ENCODE results near the gene SIRT7. TPM values are rescaled to one million over a fixed set of nuclear protein-coding genes. Genes with fewer than 3 reads are reported as not detected.
A peak's percentile ranks its signal among the peaks of the same experiment; 100 is the strongest.

SIRT7 gene
- total RNA-seq, 6 donors from 2014 or later, result 35.7 to 87.0 (median 39.7) TPM

- DNase-seq (peak in 1 of 2 donors; percentile 54), ATAC-seq (ENCODE audit: low FRiP score in 2 of 2) (no peak)
- Histone ChIP-seq H3K36me3 (peaks cover 10 to 51% (median 45%) of the 10 kb centered on the region in 4 donors), H3K27me3 (no peaks in the 10 kb centered on the region), H3K9me3 (no peaks in the 10 kb centered on the region), H3K27ac (peak overlapping the region in 1 of 4 donors; percentile 68), H3K4me3 (no peak overlapping the region), H3K4me1 (peaks cover 16 to 46% (median 30%) of the 10 kb centered on the region in 4 donors)
- no peak for TF ChIP-seq EP300 (IDR thresholded peaks at IDR 0.05)
- TF ChIP-seq POLR2AphosphoS5 (IDR thresholded peaks at IDR 0.05), result no peak
- TF ChIP-seq, protein P1, sequence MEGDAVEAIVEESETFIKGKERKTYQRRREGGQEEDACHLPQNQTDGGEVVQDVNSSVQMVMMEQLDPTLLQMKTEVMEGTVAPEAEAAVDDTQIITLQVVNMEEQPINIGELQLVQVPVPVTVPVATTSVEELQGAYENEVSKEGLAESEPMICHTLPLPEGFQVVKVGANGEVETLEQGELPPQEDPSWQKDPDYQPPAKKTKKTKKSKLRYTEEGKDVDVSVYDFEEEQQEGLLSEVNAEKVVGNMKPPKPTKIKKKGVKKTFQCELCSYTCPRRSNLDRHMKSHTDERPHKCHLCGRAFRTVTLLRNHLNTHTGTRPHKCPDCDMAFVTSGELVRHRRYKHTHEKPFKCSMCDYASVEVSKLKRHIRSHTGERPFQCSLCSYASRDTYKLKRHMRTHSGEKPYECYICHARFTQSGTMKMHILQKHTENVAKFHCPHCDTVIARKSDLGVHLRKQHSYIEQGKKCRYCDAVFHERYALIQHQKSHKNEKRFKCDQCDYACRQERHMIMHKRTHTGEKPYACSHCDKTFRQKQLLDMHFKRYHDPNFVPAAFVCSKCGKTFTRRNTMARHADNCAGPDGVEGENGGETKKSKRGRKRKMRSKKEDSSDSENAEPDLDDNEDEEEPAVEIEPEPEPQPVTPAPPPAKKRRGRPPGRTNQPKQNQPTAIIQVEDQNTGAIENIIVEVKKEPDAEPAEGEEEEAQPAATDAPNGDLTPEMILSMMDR (IDR thresholded peaks at IDR 0.05), result no peak
- TF ChIP-seq POLR2A (IDR thresholded peaks at IDR 0.05), result no peak
- WGBS, 2 donors, result 88 to 89% methylated on average over 25 to 32 of the region's 32 CpGs
Measured at GRCh38 chr17:81912441-81913309, 5.3 kb downstream of the SIRT7 start.

- no peaks in the 10 kb centered on the region for H3K27me3 ChIP-seq
- 78 to 85% methylated on average over 17 to 19 of the region's 19 CpGs for WGBS, 2 donors
- no peaks in the 10 kb centered on the region for H3K9me3 ChIP-seq
- peaks cover 10 to 58% (median 52%) of the 10 kb centered on the region in 4 donors for H3K36me3 ChIP-seq
- DNase-seq, result no peak
- ATAC-seq (ENCODE audit: low FRiP score in 2 of 2), result no peak
- peaks cover 12 to 39% (median 25%) of the 10 kb centered on the region in 4 donors for H3K4me1 ChIP-seq
- TF ChIP-seq POLR2A (IDR thresholded peaks at IDR 0.05), result no peak
- TF ChIP-seq, protein P1 (IDR thresholded peaks at IDR 0.05), result no peak
- no peak for TF ChIP-seq EP300 (IDR thresholded peaks at IDR 0.05)
- no peak for TF ChIP-seq POLR2AphosphoS5 (IDR thresholded peaks at IDR 0.05)
- H3K4me3 ChIP-seq, result peak overlapping the region in 3 of 4 donors; percentile 33 to 98 (median 89)
- H3K27ac ChIP-seq, result peak overlapping the region; percentile 2 to 68 (median 56)
Measured at GRCh38 chr17:81911969-81912368, 6.0 kb downstream of the SIRT7 start.

DNA sequence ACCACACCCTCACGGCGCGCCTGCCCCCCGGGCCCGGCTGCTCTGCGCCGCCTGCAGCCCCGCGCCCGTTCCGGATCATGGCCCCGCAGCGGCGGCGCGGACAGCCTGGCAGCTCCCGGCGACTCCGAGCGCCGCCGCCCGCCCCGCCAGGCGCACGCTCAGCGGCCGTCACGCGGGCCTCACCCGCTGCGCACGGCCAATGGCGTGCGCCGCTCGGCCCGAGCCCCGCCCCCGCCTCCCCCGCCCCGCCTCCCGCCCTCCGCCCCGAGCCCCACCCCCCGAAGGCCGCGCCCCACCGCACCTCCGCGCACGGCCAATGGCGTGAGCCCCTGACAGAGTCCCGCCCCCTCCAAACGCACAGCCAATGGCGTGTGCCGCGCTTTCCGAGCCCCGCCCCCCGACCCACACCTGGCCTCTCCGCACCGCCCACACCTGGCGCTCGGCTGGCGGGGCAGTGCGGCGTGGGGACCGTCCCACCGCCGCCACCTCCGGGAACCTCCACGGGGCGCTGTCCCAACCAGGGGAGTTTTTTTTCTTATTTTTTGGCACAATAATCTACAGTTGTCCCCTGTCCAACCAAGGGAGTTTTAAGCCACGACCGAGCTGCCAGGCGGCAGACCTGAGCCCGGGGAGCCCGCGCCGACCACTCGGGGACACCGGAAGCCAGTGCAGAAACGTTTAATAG lies 6.6 kb downstream of the SIRT7 start, which contains the start of gene PCYT2:
PCYT2 (minus strand) TSS at position 123 of the 685 bp plus-strand sequence; CDS start at position 79, 44 bp downstream.
- WGBS, 2 donors, result 10 to 39% methylated on average over 4 to 32 of the region's 84 CpGs
- TF ChIP-seq EP300 (IDR thresholded peaks at IDR 0.05), result no peak
- no peak for TF ChIP-seq POLR2AphosphoS5 (IDR thresholded peaks at IDR 0.05)
- TF ChIP-seq, protein P1 (IDR thresholded peaks at IDR 0.05), result peak in 4 of 6 experiments; percentile 11 to 26 (median 22)
- peak in 1 of 4 donors; percentile 59 for TF ChIP-seq POLR2A (IDR thresholded peaks at IDR 0.05)
- H3K27me3 ChIP-seq, result no peaks in the 10 kb centered on the region
- peaks cover 8 to 33% (median 19%) of the 10 kb centered on the region in 4 donors for H3K4me1 ChIP-seq
- peaks cover 10 to 61% (median 56%) of the 10 kb centered on the region in 4 donors for H3K36me3 ChIP-seq
- peak within 1 kb of the TSS; percentile 59 to 81 (median 62) for H3K27ac ChIP-seq
- H3K4me3 ChIP-seq, result peak within 1 kb of the TSS; percentile 45 to 98 (median 88)
- peak; percentile 93 to 95 for ATAC-seq (ENCODE audit: low FRiP score in 2 of 2)
- no peaks in the 10 kb centered on the region for H3K9me3 ChIP-seq
- DNase-seq, result peak; percentile 93 to 97

DNA sequence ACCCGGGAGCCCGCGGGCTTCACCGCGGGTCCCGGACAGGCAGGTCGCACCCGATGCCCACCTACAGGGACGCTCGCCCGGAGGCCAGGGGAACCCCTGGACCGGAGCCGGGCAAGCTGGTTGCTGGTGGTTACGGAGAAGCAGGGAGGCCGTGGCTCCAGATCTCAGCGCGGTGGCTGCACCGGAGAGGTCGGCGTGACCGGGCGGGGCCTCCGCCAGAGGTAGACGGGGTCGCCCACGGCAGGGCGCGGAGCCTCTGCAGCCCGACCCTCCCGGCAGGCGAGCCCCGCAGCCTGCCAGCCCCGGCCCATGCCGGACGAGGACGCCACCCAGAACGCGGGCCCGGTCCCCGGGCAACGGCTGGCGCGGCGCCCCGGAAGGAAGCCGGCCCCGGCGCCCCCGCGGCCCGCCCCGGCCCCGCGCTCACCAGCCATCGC lies 7.1 kb downstream of the SIRT7 start:
- ATAC-seq (ENCODE audit: low FRiP score in 2 of 2) (no peak), DNase-seq (no peak)
- WGBS, 2 donors, result 0% methylated on average over 1 to 35 of the region's 55 CpGs
- no peak for TF ChIP-seq POLR2AphosphoS5 (IDR thresholded peaks at IDR 0.05)
- TF ChIP-seq, protein P1 (IDR thresholded peaks at IDR 0.05), result peak in 1 of 6 experiments; percentile 13
- peaks cover 8 to 28% (median 17%) of the 10 kb centered on the region in 4 donors for H3K4me1 ChIP-seq
- H3K4me3 ChIP-seq, result peak overlapping the region; percentile 45 to 98 (median 88)
- H3K27ac ChIP-seq, result peak overlapping the region in 3 of 4 donors; percentile 59 to 81 (median 62)
- no peaks in the 10 kb centered on the region for H3K27me3 ChIP-seq
- H3K36me3 ChIP-seq, result peaks cover 10 to 65% (median 60%) of the 10 kb centered on the region in 4 donors
- no peaks in the 10 kb centered on the region for H3K9me3 ChIP-seq

Measured in upper lobe of left lung (tissue), 6 donors.